Kidney epithelial cell (primary cell): ENCODE data around the gene NACC2. TPM values are rescaled to one million over a fixed set of nuclear protein-coding genes. Genes with fewer than 3 reads are reported as not detected.

ENCODE experiments used
- DNase-seq: peaks from one replicate; pipeline ENCODE4 v3.0.0-alpha.2; 2010; ENCODE audit warnings: low read depth
- H3K27me3 ChIP-seq: 2 replicates; pipeline ENCODE4 v1.6.0; 2011; ENCODE audit warnings: low read length; ENCODE audit not compliant: control insufficient read depth, insufficient read depth
- H3K36me3 ChIP-seq: 2 replicates; pipeline ENCODE4 v1.5.1; 2011; ENCODE audit warnings: low read length; ENCODE audit not compliant: control insufficient read depth, insufficient read depth
- H3K4me3 ChIP-seq: 2 replicates; pipeline ENCODE4 v1.5.1; 2011; ENCODE audit warnings: low read depth, mild to moderate bottlenecking, control low read depth, low read length
- CTCF ChIP-seq: IDR thresholded peaks from 2 replicates; pipeline ENCODE4 v1.5.1; 2011; ENCODE audit warnings: mild to moderate bottlenecking, moderate library complexity, low read length, control low read depth, inconsistent platforms; ENCODE audit not compliant: insufficient read depth, poor library complexity, severe bottlenecking
- total RNA-seq: library from RNA; depleted of rRNA; stranded (reverse); fragments of >200 nt; gene quantifications from 2 replicates; pipeline ENCODE4 v1.2.3, GENCODE V29; 2015

The NACC2 gene
- total RNA-seq, 1 donor from 2014 or later = 26.0 TPM

GRCh38 chr9:136079211-136079915 is 15.7 kb downstream of the NACC2 start:
- TF ChIP-seq CTCF = no peak
- H3K27me3 ChIP-seq = no peaks in the 10 kb centered on the region
- H3K36me3 ChIP-seq = no peaks in the 10 kb centered on the region
- no peak overlapping the region for H3K4me3 ChIP-seq
- no peak for DNase-seq

- Histone ChIP-seq H3K36me3 (no peaks in the 10 kb centered on the region), H3K27me3 (no peaks in the 10 kb centered on the region), H3K4me3 (no peak overlapping the region)
- TF ChIP-seq CTCF = no peak
- DNase-seq = no peak
Observed at GRCh38 chr9:136078498-136079011, 16.5 kb downstream of the NACC2 start.

GRCh38 chr9:136078024-136078423 is 17.1 kb downstream of the NACC2 start:
- Histone ChIP-seq H3K36me3 (no peaks in the 10 kb centered on the region), H3K27me3 (no peaks in the 10 kb centered on the region)
- TF ChIP-seq CTCF = no peak

GRCh38 chr9:136077491-136077890 is 17.6 kb downstream of the NACC2 start:
- no peak for DNase-seq
- H3K36me3 ChIP-seq = no peaks in the 10 kb centered on the region
- no peak overlapping the region for H3K4me3 ChIP-seq
- TF ChIP-seq CTCF = no peak
- H3K27me3 ChIP-seq = no peaks in the 10 kb centered on the region

More at GRCh38 chr9:136078024-136078423, 17.1 kb downstream of the NACC2 start:
- H3K4me3 ChIP-seq = no peak overlapping the region
- DNase-seq = no peak

- Histone ChIP-seq H3K36me3 (no peaks in the 10 kb centered on the region), H3K27me3 (no peaks in the 10 kb centered on the region), H3K4me3 (no peak overlapping the region)
- DNase-seq = no peak
- no peak for TF ChIP-seq CTCF
Observed at GRCh38 chr9:136075881-136076678, 19.0 kb downstream of the NACC2 start.
